Right lobe of liver (tissue), 4 donors: ENCODE results near the gene ZXDC.

Experiments
- POLR2A ChIP-seq: fragments of 450-650 bp; IDR thresholded peaks from one replicate; pipeline ENCODE4 v1.6.1; 2017; ENCODE audit warnings: antibody characterized with exemption, mild to moderate bottlenecking
- TF ChIP-seq, protein P1 (sequence below), 4 donors: fragments of 200-600 bp in 3 of 4; fragments of 450-650 bp in 1 of 4; IDR thresholded peaks; one replicate each; pipeline versions ENCODE4 v1.5.1 to v1.8.0; 2016 to 2022; ENCODE audit warnings: antibody characterized with exemption in 4 of 4, mild to moderate bottlenecking in 2 of 4
- donor health status: DM: no; HTN: no; CAD: no.
- donor health status: DM: no; HTN: no; CAD: no.
- donor health status: DM: no; HTN: yes; CAD: no.

DNA sequence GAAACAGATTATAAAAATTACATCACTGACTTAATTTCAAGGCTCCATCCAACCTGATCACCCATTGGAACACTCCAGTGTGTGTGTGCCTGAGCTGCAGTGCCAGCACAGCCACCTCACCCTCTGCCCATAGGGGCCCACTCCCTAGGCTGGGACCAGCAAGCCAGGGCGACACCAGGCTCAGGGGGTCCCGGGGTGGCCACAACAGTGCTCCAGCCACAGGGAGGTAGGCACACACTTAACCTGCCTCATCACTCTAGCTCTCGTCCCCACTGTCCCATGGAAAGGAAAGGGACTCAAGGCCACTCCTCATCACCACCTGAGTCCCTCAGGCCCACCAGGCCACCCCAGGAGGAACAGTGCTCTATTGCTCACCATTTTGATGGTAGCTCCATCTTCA, 24.9 kb downstream of the ZXDC start:
- TF ChIP-seq, protein P1, sequence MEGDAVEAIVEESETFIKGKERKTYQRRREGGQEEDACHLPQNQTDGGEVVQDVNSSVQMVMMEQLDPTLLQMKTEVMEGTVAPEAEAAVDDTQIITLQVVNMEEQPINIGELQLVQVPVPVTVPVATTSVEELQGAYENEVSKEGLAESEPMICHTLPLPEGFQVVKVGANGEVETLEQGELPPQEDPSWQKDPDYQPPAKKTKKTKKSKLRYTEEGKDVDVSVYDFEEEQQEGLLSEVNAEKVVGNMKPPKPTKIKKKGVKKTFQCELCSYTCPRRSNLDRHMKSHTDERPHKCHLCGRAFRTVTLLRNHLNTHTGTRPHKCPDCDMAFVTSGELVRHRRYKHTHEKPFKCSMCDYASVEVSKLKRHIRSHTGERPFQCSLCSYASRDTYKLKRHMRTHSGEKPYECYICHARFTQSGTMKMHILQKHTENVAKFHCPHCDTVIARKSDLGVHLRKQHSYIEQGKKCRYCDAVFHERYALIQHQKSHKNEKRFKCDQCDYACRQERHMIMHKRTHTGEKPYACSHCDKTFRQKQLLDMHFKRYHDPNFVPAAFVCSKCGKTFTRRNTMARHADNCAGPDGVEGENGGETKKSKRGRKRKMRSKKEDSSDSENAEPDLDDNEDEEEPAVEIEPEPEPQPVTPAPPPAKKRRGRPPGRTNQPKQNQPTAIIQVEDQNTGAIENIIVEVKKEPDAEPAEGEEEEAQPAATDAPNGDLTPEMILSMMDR (IDR thresholded peaks at IDR 0.05): no peak
- TF ChIP-seq POLR2A: no peak
